Astrocyte of the cerebellum (primary cell): ENCODE results near the gene ZNF621.

Experiments used
- DNase-seq: peaks from one replicate; pipeline ENCODE4 v3.0.0-alpha.2; 2011; ENCODE audit warnings: low read depth
- H3K4me3 ChIP-seq: 2 replicates; pipeline ENCODE4 v1.5.1; 2011; ENCODE audit warnings: mild to moderate bottlenecking, low read depth, low read length, moderate library complexity
- in situ Hi-C: cut with HindIII; loops from 2 replicates; pipeline ENCODE4 v1.10.0; 2017; ENCODE audit warnings: low sequenced_read_pairs
- TF ChIP-seq, protein P1 (sequence below): IDR thresholded peaks from 2 replicates; pipeline ENCODE4 v1.5.1; 2012; ENCODE audit warnings: low read length, low read depth, moderate library complexity, mild to moderate bottlenecking; ENCODE audit errors: missing control alignments

The ZNF621 gene

DNA sequence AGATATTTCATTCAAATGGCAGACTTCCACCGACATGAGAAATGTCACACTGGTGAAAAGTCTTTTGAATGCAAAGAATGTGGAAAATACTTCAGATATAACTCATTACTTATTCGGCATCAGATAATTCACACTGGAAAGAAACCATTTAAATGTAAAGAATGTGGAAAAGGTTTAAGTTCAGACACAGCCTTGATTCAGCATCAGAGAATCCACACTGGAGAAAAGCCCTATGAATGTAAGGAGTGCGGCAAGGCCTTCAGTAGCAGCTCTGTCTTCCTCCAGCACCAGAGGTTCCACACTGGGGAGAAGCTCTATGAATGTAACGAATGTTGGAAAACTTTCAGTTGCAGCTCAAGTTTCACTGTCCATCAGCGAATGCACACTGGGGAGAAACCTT lies 8.6 kb upstream of the ZNF621 start:
- DNase-seq = peak; percentile 28
- H3K4me3 ChIP-seq = no peak overlapping the region
- TF ChIP-seq, protein P1, sequence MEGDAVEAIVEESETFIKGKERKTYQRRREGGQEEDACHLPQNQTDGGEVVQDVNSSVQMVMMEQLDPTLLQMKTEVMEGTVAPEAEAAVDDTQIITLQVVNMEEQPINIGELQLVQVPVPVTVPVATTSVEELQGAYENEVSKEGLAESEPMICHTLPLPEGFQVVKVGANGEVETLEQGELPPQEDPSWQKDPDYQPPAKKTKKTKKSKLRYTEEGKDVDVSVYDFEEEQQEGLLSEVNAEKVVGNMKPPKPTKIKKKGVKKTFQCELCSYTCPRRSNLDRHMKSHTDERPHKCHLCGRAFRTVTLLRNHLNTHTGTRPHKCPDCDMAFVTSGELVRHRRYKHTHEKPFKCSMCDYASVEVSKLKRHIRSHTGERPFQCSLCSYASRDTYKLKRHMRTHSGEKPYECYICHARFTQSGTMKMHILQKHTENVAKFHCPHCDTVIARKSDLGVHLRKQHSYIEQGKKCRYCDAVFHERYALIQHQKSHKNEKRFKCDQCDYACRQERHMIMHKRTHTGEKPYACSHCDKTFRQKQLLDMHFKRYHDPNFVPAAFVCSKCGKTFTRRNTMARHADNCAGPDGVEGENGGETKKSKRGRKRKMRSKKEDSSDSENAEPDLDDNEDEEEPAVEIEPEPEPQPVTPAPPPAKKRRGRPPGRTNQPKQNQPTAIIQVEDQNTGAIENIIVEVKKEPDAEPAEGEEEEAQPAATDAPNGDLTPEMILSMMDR = no peak
- in situ Hi-C loops = no loop called here

DNA sequence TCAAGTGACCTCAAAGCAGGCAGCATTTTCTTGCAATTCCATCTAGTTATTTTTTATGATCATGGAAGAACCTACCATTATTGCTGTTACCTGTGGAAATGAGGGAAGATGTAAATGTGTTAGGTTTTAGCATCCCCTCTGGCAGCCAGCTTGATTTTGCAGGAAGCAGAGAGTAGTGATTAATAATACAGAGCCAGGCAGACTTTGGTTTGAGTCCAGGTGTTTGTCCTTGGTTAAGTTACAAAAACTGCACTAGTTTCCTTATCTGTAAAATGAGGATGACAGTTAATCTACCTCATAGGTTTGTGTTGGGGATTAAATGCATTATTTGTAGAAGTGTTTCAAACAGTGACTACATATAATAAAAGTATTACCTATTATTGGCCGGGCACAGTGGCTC lies 6.7 kb upstream of the ZNF621 start:
- TF ChIP-seq, protein P1 = no peak
- DNase-seq = no peak
- in situ Hi-C loops = no loop called here
- H3K4me3 ChIP-seq = no peak overlapping the region

DNA sequence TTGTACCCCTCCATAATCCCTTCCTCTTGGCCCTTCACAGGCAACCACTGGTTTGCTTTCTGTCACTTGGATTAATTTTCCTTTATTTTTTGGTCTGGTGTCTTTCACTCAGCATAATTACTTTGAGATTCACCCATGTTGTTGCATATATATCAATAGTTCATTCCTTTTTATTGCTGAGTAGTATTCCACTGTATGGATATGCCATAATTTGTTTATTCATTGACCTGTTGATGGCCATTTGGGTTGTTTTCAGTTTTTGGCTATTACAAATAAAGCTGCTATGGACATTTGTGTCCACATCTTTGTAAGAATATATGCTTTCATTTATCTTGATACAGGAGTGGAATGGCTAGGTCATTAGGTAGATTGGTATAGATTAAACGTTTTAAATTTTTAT lies 5.9 kb upstream of the ZNF621 start:
- no peak overlapping the region for H3K4me3 ChIP-seq
- TF ChIP-seq, protein P1 = no peak
- no peak for DNase-seq
- in situ Hi-C loops = no loop called here

DNA sequence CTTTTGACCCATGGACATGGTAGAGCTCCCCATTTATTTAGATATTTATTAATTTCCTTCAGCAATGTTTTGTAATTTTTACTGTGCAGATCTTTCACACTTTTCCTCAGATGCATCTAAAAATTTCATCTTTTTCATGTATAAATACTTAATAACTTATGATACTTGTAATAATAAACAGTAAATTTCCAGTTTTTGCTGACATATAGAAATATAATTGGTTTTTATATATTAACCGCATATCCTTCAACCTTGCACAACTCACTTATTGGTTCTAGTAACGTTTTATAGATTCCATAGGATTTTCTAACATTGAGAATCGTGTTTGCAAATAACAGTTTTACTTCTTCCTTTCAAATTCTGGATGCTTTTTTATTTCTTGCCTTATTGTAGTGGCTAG lies 3.5 kb upstream of the ZNF621 start:
- DNase-seq = no peak
- TF ChIP-seq, protein P1 = no peak
- no peak overlapping the region for H3K4me3 ChIP-seq
- in situ Hi-C loops = no loop called here

DNA sequence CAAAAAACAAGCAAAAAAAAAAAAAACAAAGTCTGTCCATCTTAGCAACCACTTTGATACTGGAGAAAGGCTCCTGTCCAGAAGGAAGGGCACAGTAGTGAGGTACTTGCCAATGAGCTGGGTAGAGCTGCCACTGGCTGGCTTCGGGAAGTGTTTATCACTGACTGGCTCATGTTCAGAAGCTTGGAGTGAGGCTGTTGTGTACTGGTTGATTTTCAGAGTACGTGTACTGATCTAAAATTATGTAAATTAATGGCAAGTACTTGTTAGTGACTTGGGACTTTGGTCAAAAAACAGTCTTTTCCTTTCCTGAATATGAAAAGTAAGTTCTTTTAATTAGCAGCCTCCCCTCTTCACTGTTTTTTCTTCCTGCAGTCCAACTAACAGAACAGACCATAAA lies 979 bp upstream of the ZNF621 start:
- in situ Hi-C loops = no loop called here
- DNase-seq = no peak
- TF ChIP-seq, protein P1 = no peak
- no peak overlapping the region for H3K4me3 ChIP-seq

DNA sequence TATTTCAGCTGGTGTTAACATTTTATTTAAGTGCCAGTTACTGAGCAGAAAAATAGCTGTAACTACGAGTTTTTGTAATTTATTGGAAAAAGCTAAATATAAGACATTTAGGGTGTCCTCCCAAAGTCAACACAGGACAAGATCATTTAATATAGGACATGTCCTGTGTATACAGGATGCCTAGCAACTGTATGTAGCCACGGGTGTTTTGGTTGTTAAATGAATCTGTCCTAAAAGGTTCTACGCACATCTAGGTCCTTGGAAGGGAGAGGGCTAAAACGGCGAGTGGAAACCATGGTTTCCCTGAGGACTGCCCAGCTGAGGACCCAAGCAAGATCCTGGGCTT lies 565 bp upstream of the ZNF621 start:
- TF ChIP-seq, protein P1 = no peak
- in situ Hi-C loops = no loop called here
- H3K4me3 ChIP-seq = peak overlapping the region; percentile 73
- DNase-seq = no peak

DNA sequence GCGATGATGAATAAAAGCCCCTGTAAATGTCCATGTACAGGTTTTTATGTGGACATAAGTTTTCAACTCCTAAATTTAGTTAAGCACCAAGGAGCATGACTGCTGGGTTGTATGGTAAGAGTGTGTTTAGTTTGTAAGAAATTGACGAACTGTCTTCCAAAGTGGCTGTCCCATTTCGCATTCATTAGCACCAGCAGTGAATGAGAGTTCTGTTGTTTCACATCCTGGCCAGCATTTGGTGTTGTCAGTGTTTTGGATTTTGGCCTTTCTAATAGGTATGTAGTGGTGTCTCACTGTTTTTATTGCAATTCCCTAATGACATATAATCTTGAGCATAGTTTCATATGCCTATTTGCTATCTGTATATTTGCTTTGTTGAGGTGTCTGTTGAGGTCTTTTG lies 3.7 kb downstream of the ZNF621 start:
- TF ChIP-seq, protein P1 = no peak
- no peak for DNase-seq
- no peak overlapping the region for H3K4me3 ChIP-seq
- in situ Hi-C loops = no loop called here
